22Rv1 (cell line): ENCODE results near the gene GLOD5.

Experiments used
- H3K27ac ChIP-seq: fragments of 450-650 bp; 2 replicates; pipeline ENCODE4 v1.5.1; 2017
- ZFX ChIP-seq: fragments of 450-650 bp; IDR thresholded peaks from 2 replicates; pipeline ENCODE4 v1.6.1; 2017; ENCODE audit warnings: antibody characterized with exemption, borderline replicate concordance
- TF ChIP-seq, protein P1 (sequence below): fragments of 450-650 bp; IDR thresholded peaks from 2 replicates; pipeline ENCODE4 v1.5.1; 2017; ENCODE audit warnings: mild to moderate bottlenecking

Gene GLOD5

DNA sequence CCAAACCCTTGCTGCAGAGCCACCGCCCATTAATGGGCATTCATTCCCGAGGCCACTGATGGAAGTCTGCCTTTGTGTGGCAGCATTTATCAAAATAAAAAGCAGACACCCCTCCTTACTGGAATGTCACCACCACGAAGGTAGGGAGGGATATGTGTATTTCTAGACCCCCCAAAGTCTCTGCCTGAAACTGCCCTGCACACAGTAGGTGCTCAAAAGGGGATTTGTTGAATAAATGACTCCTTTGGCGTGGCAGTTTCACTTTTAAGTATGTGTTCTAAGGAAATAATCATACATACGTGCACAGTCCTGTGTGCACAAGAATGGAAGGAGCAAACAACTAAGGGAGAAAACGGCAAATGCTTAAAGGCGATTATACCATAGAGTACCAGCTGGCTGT, 23.6 kb upstream of the GLOD5 start:
- no peak for TF ChIP-seq ZFX
- TF ChIP-seq, protein P1, sequence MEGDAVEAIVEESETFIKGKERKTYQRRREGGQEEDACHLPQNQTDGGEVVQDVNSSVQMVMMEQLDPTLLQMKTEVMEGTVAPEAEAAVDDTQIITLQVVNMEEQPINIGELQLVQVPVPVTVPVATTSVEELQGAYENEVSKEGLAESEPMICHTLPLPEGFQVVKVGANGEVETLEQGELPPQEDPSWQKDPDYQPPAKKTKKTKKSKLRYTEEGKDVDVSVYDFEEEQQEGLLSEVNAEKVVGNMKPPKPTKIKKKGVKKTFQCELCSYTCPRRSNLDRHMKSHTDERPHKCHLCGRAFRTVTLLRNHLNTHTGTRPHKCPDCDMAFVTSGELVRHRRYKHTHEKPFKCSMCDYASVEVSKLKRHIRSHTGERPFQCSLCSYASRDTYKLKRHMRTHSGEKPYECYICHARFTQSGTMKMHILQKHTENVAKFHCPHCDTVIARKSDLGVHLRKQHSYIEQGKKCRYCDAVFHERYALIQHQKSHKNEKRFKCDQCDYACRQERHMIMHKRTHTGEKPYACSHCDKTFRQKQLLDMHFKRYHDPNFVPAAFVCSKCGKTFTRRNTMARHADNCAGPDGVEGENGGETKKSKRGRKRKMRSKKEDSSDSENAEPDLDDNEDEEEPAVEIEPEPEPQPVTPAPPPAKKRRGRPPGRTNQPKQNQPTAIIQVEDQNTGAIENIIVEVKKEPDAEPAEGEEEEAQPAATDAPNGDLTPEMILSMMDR = no peak
- peak overlapping the region; percentile 86 for H3K27ac ChIP-seq

DNA sequence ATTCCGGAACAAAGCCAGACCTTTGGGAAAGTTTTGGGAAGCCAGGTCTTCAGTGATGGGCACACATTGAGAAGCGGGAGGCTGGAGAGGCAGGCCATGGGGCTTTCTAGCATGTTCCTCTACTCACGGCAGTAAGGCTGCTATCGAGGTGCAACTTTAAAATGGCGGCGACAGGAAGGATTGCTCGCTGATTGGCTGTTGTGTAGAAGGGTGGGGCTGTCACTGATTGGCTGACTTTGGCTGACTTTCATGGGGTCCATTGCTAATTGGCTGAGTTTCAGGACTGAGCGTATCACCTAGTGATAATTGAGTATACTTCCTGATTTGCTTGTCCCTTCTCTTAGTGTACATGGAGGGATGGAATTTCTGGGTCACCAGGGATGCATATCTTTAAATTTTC, 19.7 kb upstream of the GLOD5 start:
- no peak for TF ChIP-seq ZFX
- TF ChIP-seq, protein P1 = no peak
- H3K27ac ChIP-seq = peak overlapping the region; percentile 84

DNA sequence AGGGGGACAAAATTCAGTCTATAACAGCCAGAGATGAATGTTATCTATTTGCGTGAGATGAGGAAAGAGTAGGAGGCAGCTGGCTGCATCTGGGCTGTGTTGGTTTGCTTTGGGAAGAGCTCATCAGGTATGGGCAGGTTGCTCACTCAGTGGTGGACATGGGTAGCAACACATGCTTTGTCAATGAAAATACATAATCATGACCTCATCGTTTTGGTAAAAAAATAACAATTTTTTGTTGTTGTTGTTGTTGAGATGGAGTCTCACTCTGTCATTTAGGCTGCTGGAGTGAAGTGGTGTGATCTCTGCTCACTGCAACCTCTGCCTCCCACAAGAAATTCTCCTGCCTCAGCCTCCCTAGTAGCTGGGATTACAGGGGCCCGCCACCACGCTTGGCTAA, 16.3 kb upstream of the GLOD5 start:
- H3K27ac ChIP-seq = no peak overlapping the region
- TF ChIP-seq, protein P1 = no peak

DNA sequence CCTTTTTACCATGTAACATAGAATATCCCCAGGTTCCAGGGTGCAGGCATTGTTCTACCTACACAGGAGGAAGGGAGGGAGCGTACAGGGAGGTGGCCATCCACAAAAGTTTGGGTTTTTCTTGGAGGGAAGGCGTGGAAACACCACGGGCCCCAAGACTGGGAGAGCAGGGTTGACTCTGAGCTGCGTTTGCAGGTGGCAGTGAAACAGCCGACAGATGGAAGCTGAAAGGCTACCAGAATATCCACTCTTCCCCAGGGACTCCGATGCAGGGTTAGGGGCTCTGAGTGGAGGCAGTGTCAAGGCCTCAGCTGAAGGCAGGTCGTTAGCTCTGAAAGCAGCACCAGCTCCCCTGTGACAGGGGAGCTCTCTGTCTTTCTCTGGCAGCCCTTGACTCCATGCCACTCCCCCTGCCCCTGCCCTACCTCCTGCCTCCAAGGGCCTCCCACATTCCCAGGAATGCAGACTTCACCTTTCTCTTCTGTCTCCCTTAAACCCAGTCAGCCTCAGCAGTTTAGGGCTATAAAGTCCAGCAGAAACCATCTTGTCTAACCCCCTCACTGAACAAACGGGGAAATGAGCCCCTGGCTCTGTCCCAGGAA, 14.0 kb upstream of the GLOD5 start:
- no peak for TF ChIP-seq ZFX
- TF ChIP-seq, protein P1 = no peak
- no peak overlapping the region for H3K27ac ChIP-seq

DNA sequence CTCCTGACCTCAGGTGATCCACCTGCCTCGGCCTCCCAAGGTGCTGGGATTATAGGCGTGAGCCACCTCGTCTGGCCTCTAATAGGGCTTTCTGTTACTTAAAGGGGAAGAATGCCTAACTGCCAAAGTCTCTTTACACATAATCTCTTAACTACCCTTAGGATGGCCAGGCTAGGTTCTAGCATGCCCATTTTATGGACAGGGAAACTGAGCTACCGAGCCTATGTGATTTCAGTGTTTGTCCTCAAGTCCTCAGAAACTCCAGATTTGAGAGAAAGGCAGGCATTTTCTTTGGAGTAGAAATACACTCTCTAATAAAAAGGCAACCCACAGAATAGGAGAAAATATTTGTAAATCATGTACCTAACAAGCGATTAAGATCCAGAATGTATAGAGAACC, 12.4 kb upstream of the GLOD5 start:
- H3K27ac ChIP-seq = no peak overlapping the region
- TF ChIP-seq, protein P1 = no peak

DNA sequence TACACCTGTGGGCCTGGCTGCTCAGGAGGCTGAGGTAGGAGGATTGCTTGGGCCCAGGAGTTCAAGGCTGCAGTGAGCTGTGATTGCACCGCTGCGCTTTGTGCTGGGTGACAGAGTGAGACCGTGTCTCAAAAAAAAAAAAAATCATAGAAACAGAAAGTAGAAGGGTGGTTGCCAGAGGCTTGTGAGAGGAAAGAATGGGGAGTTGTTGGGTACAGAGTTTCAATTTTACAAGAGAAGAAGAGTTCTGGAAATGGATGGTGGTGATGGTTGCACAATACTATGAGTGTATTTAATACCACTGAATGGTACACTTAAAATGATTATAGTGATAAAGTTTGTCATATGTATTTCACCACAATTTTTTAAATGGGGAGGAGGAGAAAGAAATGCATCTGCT, 10.2 kb upstream of the GLOD5 start:
- no peak for TF ChIP-seq ZFX
- TF ChIP-seq, protein P1 = no peak
- no peak overlapping the region for H3K27ac ChIP-seq

DNA sequence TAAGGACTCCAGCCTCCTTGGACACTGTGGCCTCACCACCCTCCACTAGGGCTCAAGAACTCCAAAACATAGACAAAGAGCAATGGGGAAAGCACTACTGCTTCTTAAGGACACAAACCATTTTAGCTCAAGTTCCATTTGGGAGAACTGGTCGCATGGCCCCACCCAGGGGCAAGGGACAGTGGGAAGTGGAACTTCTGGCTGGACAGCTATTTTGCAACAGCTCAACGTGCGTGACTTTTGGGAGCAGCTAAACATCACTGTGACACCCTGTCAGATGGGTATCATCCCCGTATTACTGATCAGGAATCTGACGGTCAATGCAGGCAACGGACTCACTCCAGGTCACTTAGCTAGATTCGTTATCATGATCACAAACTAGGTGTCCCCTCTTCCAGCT, 9.0 kb upstream of the GLOD5 start:
- TF ChIP-seq, protein P1 = no peak
- no peak for TF ChIP-seq ZFX
- H3K27ac ChIP-seq = no peak overlapping the region
